ENCODE measurements around the gene LIMCH1.

DNA sequence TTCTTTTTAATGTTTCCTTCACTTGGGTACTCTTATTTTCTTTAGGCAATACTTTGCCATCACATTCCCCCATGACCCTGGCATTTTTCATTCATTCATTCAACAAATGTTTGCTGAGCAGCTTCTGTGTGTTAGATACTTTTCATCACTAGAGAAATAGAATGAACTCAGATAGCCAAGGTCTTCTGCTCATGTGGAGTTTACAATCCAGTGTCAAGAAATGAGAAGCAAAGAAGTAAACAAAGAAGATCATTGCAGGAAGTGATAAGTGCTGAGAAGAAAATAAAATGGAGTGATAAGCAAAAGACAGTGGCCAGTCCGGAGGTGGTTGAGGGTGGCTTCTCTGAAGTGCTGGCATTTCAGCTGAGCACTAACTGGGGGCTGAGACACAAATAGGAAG, 63.1 kb downstream of the LIMCH1 start:
- no peak for TF ChIP-seq POLR2AphosphoS5 (IDR thresholded peaks at IDR 0.05; ENCODE audit: low read depth, low read length)
- TF ChIP-seq POLR2A (IDR thresholded peaks at IDR 0.05; ENCODE audit: low read depth, low read length): no peak
- TF ChIP-seq TAF1 (IDR thresholded peaks at IDR 0.05; ENCODE audit: low read depth, low read length): no peak
- TF ChIP-seq PAX5 (IDR thresholded peaks at IDR 0.05; ENCODE audit: insufficient read depth, low read length, severe bottlenecking): no peak

Data from GM12891 (cell line).